NCI-H146 treated with DMSO at 0.1 percent for 48 hours (cell line): ENCODE data around the gene TMEM235.
A peak's percentile ranks its signal among the peaks of the same experiment; 100 is the strongest.

Experiments
- DNase-seq: peaks from one replicate; lab custom pipeline; 2025; ENCODE audit not compliant: unreplicated experiment; lab: John Stamatoyannopoulos, UW

Gene TMEM235

DNA sequence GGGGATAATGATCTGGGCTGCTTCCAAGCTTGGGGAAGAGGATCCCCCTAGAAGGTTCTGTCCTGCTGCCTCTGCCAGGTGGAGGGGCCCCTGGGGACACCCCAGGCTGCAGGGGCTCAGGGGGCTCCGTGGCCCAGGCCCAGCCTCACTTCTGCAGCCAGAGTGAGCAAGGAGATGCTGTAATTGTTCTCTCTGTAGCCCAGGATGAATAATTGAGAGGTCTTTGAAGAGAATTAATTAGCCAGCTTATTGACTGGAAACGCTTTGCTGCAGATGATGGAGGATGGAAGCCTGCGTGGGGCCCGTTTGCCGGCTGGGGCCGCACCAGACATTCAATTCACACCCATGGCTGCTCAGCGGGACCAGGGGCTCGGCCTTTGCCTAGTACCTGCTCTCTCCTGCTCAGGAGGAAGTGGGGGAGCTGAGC lies 38.5 kb downstream of the TMEM235 start:
- DNase-seq, result no peak

DNA sequence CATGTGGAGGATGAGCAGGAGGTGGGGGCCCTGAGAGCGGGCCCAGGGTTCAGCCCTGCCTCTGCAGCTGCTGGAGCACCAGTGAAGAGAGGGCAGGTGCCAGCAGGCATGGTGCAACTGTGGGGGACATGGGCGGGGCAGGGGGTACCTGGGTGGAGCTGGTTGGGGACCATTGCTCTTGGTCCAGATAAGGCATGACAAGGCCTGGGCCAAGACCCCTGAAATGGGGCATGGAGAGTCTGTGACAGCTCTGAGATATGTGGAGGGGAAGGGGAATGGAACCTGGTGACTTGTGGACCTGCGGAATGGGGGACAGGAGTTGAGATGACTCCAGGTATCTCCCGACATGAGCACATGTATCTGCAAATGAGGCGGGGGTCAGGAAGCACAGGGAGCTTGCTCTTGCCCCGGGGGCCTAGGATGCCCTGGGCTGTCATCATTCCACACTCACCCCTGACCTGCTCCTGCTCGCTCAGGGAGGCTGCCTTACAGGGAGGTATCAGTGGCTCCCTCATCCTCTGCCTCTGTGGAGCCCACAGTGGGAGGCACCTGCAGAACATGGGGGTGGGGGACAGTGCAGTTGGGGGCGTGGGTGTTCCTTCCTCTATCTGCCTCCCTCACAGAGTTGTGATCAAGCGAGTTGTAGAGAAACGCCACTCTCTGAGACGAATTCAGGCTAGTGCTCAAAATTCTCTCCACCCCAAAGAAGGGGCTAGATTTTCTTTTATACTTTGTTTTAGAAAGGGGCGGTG lies 40.2 kb downstream of the TMEM235 start:
- no peak for DNase-seq

DNA sequence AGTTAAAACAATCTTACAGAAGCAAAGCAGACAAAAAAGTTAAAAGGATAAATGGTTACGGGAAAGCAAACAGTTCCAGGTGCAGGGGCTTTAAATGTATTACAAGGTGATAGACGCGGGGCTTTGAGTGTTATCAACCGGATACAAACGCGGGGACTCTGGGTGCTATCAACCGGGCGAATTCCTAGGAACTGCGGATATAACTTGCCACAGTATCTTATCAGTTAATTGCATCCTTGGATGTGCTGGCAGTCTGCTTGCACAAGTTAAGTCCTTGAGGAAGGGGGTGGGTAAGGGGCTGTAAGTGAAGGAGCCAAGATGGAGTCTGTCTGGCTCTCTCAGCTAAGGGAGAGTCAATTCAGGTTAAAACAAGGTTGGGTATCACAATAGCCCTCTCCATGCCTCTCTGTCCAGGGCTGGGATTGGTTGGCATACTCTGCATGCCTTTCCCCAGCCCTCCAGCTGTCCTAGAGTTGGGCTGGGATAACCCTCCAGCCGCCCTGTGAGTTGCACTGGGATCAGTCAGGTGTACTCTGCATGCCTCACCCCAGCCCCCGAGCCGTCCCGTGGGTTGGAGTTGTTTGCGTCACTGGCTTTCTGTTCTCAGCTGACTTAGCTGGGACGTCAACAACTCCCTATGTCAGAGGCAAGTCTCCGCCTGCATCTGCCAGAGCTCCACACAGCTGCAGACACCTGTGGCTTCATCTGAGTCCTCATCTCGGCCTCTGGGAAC lies 40.9 kb downstream of the TMEM235 start:
- peak; percentile 29 for DNase-seq

DNA sequence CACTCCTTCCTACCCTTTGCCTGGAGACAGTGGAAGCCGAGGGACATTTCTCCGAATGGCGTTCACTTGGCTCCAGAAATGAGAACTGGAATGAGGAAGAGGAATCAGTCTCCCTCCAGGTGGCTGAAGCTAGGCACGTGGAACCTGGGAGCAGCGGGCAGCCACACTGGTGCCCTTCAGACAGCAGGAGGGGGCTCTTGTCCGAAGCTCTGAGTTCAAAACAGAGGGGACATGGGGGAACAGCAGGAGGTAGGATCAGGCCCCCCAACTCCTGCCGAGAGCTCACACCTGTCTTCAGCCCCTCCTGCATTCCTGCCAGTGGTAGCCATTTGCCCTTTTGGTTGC lies 41.5 kb downstream of the TMEM235 start:
- DNase-seq, result no peak

DNA sequence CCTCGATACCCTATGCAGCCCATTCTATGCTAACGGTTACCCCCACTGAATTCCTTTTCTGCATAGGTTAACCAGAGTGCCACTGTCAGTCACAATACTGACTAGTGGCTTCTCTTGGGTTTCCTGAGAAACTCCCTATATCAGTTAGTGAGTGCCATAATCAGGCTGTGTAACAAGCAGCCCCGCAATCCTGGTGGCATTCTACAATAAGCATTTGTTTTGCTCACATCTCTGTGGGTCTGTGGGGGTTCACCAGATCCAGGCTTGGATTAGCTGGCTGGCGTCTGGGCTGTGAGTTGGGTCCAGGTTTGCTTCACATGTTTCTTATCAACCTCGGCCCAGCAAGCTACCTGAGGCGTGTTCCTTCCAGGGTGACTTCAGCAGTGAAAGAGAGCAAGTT lies 42.4 kb downstream of the TMEM235 start:
- DNase-seq, result no peak

DNA sequence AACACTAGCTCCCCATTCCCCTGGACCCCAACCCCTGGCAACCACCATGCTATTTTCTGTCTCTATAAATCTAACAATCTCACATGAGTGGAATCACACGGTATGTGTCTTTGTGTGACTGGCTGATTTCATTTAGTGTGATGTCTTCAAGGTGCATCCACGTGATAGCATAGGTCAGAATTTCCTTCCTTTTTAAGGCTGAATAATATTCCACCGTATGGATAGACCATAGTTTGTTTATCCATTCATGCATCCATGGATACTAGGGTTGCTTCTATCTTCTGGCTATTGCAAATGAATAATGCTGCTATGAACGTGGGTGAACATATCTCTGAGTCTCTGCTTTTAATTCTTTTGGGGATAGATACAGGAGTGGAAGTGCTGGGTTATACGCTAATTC lies 43.9 kb downstream of the TMEM235 start:
- no peak for DNase-seq

DNA sequence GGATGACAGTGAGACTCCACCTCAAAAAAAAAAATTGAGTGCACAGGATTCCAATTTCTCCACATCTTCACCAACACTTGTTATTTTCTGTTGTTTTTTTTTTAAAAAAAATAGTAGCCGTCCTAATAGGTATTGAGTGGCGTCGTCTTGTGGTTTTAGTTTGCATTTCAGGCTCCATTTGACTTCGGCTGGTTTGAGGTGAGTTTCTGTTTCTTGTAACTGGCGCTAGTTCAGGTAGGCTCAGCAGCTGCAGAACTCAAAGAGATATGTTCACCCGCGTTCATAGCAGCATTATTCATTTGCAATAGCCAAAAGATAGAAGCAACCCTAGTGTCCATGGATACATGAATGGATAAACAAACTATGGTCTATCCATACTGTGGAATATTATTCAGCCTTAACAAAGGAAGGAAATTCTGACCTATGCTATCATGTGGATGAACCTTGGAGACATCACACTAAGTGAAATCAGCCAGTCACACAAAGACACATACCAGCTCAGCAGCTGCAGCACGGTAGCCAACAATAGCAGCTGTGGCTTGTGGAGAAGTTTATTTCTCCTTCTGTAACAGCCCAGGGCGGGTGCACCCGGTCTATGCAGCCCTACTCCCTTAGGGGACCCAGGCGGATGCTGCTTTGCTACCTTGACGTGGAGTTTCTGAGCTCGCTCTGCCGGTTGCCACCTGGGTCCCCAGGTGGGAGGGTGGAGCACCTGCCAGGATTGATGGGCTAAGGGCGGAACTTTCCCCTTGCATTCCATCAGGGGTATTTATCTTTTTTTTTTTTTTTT lies 44.9 kb downstream of the TMEM235 start:
- no peak for DNase-seq

DNA sequence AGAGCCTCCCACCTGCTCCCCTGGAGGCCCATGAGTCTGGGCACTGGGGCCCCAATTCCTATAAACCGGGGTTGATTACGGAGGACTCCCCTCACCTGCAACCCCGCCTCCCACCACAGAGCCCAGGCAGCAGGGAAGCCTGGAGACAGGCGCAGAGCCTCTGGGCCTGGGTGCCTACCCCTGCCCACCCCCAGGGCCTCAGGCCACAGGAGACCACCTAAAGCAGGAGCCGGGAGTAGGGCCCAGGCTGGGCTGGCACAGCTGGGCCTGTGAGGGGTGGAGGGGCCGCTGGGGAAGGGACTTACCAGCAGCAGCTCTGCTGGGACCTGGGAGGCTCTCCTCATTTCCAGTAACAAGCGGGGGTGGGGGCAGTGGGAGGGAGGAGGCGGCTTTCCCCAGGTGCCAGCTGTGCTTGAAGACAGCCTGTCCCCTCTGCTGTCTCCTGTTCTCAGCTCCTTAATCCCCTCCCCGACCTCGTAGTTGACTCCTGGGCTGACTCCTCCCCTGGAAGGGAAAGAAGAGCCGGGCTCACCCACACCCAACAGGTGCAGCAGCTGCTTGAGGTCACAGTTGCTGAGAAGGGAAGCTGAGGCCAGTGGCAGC lies 46.8 kb downstream of the TMEM235 start:
- no peak for DNase-seq

DNA sequence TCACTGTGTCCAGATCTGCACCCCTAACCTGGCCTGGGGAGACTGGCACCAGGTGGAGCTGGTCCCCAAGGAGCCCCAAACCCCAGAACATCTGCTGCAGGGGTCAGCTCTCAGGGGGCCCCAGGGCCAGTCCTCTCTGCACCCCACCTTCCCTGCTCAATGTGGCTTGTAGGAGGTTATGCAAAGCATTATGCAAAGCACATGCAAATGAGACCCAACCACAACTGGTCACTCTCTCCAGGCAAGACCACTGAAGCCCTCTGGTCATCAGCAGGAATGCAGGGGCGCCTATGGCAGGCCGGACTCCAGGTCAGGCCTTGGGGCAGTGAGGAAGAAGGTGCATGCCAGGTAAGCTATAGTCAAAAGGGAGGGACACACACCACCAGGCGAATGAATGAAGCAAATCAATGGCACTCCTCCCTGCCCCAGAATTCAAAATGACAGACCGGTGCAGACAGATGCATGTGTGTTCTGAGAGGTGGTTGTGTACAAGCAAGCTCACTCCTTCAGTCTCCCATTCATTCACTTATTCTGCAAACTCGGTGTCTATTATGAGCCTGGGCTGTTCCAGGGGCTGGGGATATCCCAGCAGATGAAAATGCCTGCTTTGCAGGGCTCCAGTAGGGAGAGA lies 48.0 kb downstream of the TMEM235 start:
- DNase-seq, result no peak

DNA sequence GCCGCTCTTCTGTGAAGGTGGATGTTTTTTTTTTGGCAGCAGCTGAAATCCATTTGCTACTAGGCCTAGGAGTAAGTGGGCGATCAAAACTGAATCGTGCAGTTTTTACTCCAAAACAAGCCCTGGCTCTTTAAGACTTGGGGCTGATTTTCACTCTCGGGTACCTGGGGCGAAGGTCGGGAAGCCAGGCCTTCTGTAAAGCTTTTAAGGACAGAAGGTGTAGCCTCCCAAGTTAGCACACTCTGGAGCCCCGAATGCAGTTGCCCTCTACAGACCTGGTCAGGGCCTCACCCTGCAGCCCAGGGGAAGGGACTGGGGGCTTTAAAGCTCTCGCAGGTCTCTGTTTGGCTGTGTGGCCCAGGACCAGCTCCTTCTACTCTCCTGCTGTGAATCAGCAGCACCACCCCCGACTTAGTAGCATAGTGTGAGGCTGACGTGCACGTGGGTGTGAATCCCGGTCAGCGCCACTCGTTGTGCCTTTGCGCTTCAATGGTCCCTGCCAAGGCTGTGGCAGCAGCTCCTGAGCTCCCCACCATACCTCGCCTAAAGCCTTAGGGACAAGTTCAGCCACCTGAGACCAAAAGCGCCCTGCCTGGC lies 49.9 kb downstream of the TMEM235 start:
- no peak for DNase-seq

DNA sequence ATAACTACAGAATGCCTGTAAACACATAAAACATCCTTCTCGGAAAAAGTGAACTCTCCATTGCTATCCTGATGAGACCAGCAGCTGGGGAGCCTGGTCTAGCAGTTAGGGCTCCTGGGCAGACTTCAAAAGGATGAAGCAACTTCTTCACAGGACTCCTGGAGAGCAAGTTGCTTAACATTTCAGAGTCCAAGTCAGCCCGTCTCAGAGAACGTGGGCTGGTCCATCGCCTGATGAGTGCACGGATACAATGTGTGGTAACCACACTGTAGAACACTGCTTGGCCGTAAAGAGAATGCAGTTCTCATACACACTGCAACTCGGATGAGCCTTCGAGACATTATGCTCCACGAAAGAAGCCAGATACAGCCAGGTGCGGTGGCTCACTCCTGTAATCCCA lies 52.7 kb downstream of the TMEM235 start:
- no peak for DNase-seq

DNA sequence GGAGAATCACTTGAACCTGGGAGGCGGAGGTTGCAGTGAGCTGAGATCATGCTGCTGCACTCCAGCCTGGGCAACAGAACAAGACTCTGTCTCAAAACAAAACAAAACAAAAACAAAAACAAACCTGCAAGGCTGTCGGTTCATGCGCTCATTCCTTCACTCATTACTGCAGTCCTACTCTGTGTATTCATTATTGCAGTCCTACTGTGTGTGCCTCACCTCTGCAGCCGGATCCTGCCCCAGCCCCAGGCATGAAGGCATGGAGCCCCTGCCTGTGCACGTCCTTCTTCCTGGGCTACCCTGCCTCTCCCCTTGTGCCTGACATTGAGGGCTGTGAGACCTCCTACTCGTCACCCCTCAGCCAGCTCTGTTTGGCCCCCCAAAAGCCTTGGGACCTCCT lies 57.6 kb downstream of the TMEM235 start:
- DNase-seq, result no peak

DNA sequence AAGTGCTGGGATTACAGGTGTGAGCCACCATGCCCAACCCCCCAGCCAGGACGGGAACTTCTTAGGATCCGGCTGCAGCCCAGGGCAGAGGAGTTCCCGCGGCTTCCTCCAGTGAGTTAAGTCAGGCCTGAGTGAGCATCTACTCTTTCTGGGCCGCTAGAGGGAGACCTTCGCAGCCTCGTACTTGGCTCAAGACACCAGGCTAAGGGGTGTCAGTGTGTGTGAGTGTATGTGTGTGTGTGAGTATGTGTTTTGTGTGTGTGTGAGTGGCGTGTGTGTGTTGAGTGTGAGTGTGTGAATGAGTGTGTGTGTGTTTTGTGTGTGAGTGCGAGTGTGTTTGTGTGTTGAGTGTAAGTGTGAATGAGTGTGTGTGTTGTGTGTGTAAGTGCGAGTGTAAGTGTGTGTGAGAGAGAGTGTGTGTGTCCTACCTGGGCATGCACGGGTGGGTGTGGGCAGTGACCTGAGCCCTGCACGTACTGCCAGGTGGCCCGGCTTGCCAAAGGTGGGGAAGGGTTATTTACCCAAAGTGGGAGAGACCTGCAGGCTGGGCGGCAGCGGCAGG lies 58.5 kb downstream of the TMEM235 start:
- peak; percentile 58 for DNase-seq
